Cardiac fibroblast (primary cell): ENCODE data around the gene PHOX2A.
"Not testable (repeated sequence)": the region's sequence is repeated elsewhere in the genome, so short reads cannot be mapped to it uniquely, and the experiment has no call there.

ENCODE experiments used
- DNase-seq, 2 donors: peaks; one replicate each; pipeline versions ENCODE4 v3.0.0 to v3.0.0-alpha.2; 2010; ENCODE audit warnings: low read depth in 2 of 2
- H3K4me3 ChIP-seq, 2 donors: replicated peaks in 1 of 2; 1 replicate in 1 of 2; 2 replicates in 1 of 2; pipeline ENCODE4 v1.5.1; 2011; ENCODE audit warnings: low read depth in 2 of 2, low read length in 2 of 2, mild to moderate bottlenecking in 2 of 2, moderate library complexity in 1 of 2
- TF ChIP-seq, protein P1 (sequence below): IDR thresholded peaks from one replicate; pipeline ENCODE4 v1.5.1; 2011; ENCODE audit warnings: low read depth, mild to moderate bottlenecking, low read length, inconsistent platforms

Gene PHOX2A

DNA sequence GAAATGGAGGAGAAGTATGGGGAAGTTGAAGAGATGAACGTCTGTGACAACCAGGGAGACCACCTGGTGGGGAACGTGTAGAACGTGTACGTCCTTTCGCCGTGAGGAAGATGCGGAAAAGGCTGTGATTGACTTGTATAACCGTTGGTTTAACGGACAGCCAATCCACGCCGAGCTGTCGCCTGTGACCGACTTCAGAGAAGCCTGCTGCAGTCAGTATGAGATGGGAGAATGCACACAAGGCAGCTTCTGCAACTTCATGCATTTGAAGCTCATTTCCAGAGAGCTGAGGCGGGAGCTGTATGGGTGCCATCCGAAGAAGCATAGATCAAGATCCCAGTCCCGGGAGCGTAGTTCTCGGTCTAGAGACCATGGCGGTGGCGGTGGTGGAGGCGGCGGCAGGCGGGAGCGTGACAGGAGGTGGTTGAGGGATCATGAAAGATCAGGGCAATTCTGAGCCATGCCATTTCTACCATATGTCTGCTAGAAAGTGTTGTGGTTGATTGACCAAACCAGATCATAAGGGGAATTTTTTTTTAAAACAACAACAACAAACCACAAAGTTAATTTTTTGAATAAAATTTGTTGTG, 36.8 kb upstream of the PHOX2A start:
- TF ChIP-seq, protein P1, sequence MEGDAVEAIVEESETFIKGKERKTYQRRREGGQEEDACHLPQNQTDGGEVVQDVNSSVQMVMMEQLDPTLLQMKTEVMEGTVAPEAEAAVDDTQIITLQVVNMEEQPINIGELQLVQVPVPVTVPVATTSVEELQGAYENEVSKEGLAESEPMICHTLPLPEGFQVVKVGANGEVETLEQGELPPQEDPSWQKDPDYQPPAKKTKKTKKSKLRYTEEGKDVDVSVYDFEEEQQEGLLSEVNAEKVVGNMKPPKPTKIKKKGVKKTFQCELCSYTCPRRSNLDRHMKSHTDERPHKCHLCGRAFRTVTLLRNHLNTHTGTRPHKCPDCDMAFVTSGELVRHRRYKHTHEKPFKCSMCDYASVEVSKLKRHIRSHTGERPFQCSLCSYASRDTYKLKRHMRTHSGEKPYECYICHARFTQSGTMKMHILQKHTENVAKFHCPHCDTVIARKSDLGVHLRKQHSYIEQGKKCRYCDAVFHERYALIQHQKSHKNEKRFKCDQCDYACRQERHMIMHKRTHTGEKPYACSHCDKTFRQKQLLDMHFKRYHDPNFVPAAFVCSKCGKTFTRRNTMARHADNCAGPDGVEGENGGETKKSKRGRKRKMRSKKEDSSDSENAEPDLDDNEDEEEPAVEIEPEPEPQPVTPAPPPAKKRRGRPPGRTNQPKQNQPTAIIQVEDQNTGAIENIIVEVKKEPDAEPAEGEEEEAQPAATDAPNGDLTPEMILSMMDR, result no peak
- DNase-seq, result no peak
- no peak overlapping the region for H3K4me3 ChIP-seq

DNA sequence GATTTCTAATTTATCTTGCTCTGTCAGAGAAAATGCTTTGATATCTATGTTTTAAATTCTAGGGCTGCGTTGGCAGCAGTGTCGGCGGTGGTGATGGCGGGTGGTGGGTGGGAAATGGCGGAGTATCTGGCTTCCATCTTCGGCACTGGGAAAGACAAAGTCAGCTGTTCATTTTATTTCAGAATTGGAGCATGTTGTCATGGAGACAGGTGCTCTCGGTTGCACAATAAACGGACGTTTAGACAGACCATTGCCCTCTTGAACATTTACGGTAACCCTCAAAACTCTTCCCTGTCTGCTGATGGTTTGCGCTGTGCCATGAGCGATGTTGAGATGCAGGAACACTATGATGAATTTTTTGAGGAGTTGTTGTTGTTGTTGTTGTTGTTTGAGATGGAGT, 36.1 kb upstream of the PHOX2A start:
- TF ChIP-seq, protein P1, result no peak
- no peak overlapping the region for H3K4me3 ChIP-seq
- no peak for DNase-seq

DNA sequence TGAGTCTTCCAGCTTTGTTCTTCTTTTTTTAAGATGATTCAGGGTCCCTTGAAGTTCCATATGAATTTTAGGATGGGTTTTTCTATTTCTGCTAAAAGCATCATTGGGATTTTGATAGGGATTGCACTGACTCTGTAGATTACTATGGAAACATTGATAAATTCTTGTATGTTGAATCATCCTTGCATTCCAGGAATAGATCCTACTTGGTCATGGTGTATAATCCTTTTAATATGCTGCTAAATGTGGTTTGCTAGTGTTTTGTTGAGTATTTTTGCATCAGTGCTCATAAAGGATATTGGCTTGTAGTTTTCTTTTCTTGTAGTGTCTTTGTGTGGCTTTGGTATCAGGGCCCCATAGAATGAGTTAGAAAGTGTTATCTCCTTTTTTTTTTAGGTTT, 34.9 kb upstream of the PHOX2A start:
- DNase-seq, result peak; percentile 31 to 56
- no peak overlapping the region for H3K4me3 ChIP-seq
- TF ChIP-seq, protein P1, result no peak

DNA sequence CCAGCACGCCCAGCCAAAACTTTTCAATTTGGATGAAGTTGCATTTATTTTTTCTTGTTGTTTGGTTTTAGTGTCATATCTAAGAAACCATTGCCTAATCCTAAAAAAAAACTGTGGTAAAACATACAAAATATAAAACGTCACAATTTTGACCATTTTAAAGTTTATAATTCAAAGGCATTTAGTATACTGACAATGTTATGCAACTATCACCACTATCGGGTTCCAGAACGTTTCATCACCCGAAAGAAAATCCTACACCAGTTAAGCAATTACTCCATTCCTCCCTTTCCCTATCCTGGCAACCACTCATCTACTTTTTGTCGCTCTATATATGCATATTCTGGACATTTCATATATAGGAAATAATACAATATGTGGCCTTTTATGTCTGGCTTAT, 30.5 kb upstream of the PHOX2A start:
- H3K4me3 ChIP-seq, result no peak overlapping the region
- peak in 1 of 2 donors; percentile 54 for DNase-seq
- TF ChIP-seq, protein P1, result no peak

DNA sequence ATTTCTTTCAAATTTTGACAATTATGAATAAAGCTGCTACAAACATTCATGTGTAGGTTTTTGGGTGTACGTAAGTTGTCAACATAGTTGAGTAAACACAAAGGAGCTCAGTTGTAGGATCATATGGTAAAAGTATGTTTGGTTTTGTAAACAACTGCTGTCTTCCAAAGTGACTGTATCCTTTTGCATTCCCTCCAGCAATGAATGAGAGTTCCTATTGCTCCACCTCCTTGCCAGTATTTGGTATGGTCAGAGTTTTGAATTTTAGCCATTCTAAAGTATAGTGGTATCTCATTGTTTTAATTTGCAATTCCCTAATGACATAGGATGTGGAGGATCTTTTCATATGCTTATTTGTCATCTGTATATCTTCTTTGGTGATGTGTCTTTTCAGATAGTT, 28.0 kb upstream of the PHOX2A start:
- no peak overlapping the region for H3K4me3 ChIP-seq
- DNase-seq, result no peak
- TF ChIP-seq, protein P1, result no peak

DNA sequence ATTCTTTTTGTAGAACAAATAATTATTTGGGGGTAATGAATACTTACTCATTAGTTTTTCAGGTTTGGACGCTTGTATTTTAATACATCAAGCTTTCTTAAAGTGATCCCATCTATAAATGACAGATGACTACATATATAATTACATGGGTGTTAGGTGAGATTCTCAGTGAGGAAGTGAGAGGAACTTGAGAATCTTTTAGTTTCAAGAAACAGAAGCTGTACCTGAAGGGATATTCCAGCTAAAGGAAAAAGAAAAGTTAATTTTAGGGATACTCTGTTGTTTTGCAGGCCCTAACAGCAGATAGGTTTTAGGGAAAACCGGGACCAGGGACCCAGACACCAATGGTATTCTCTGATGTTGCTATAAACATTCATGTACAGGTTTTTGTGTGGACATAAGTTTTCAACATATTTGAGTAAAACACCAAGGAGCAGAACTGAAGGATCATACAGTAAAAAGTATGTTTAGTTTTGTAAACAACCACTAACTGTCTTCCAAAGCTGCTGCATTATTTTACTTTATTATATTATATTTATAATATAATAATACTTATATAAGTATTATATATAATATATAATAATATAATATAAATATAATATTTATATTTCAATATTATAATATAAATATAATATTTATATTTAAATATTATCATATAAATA, 24.1 kb upstream of the PHOX2A start:
- no peak overlapping the region for H3K4me3 ChIP-seq
- no peak for DNase-seq
- TF ChIP-seq, protein P1, result no peak

DNA sequence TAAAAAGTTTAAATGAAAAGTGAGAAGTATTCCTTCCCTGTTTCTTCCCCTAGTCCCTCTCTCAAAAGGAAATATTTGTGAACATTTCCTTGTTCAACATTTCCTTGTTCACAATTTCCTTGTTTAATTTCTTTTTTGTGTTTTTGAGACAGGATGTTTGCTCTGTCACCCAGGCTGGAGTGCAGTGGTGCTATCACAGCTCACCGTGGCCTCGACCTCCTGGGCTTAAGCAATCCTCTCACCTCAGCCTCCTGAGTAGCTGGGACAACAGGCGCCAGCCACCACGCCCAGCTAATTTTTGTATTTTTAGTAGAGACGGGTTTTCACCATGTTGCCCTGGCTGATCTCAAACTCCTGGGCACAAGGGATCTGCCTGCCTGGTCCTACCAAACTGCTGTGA, 23.0 kb upstream of the PHOX2A start:
- not testable (repeated sequence) for H3K4me3 ChIP-seq, DNase-seq
